ENCODE results near the gene DRD2. TPM values are rescaled to one million over a fixed set of nuclear protein-coding genes. Genes with fewer than 3 reads are reported as not detected.

Gene DRD2
- total RNA-seq, 1 experiment from 2014 or later, result 0.44 TPM

DNA sequence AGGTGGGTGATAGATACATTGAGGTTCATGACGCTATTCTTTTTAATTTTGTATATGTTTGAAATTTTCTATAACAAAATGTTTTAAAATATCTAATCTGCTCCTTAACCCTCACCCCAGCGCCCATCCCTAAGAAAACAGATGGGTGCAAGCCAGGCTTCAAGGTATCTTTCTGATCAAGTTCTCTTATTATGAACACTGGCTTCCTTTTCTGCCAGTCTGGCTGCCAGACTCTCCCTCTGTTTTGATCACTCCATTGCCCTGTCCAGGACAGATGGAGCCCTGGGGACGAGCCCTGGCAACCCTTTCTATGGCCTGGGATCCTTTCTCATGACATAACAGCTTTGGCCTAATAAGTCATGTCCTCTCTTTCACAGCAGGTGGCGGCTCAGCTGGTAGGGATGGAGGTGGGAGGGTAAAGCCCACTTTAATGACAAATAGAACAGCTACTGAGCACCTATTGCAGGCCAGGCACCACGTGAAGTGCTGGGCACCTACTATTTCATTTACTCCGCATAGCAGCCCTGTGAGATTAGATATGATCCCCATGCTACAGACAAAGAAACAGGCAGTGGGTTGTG, 38.4 kb downstream of the DRD2 start:
- Mint-ChIP-seq H3K9me3 (no peaks in the 10 kb centered on the region), H3K4me1 (peaks cover 12 to 16% of the 10 kb centered on the region in 2 experiments), H3K27me3 (ENCODE audit: low read depth) (peaks cover 5% of the 10 kb centered on the region), H3K27ac (no peak overlapping the region; a peak in 1 of 7 replicates), H3K36me3 (ENCODE audit: insufficient read depth in 1 of 3, low read depth in 3 of 3) (no peaks in the 10 kb centered on the region; a peak in 1 of 7 replicates), H3K4me3 (no peak overlapping the region)
- no peak overlapping the region for H2BK12ac ChIP-seq (ENCODE audit: insufficient read length, low read depth, low read length)
- no peaks in the 10 kb centered on the region for H3K9me3 ChIP-seq (ENCODE audit: control insufficient read depth, low read depth, low read length)
- no peak overlapping the region for H3K56ac ChIP-seq (ENCODE audit: insufficient read length, low read depth, low read length)
- H4K20me1 ChIP-seq (ENCODE audit: control insufficient read depth, insufficient read depth, insufficient read length), result no peaks in the 10 kb centered on the region
- H3K79me1 ChIP-seq (ENCODE audit: insufficient read depth, low read depth, low read length, poor library complexity, severe bottlenecking), result no peaks in the 10 kb centered on the region
- peaks cover 4% of the 10 kb centered on the region; the same call in 1 of the 2 replicates for H3K4me1 ChIP-seq (ENCODE audit: insufficient read depth, low read length)
- no peak overlapping the region for H2AK5ac ChIP-seq (ENCODE audit: insufficient read length, low read length)
- H2BK5ac ChIP-seq (ENCODE audit: insufficient read length, low read length), result no peak overlapping the region
- no CpG with 5 or more reads among the region's 6 CpGs for WGBS (ENCODE audit: extremely low coverage, insufficient read length, low lambda C conversion rate)
- H3K23ac ChIP-seq (ENCODE audit: insufficient read length, low read depth, low read length), result no peak overlapping the region
- no peak overlapping the region for H2BK20ac ChIP-seq (ENCODE audit: low read depth, low read length, poor library complexity, severe bottlenecking)
- TF ChIP-seq, protein P1, sequence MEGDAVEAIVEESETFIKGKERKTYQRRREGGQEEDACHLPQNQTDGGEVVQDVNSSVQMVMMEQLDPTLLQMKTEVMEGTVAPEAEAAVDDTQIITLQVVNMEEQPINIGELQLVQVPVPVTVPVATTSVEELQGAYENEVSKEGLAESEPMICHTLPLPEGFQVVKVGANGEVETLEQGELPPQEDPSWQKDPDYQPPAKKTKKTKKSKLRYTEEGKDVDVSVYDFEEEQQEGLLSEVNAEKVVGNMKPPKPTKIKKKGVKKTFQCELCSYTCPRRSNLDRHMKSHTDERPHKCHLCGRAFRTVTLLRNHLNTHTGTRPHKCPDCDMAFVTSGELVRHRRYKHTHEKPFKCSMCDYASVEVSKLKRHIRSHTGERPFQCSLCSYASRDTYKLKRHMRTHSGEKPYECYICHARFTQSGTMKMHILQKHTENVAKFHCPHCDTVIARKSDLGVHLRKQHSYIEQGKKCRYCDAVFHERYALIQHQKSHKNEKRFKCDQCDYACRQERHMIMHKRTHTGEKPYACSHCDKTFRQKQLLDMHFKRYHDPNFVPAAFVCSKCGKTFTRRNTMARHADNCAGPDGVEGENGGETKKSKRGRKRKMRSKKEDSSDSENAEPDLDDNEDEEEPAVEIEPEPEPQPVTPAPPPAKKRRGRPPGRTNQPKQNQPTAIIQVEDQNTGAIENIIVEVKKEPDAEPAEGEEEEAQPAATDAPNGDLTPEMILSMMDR (conservative IDR thresholded peaks at IDR 0.05), result no peak
- H2BK15ac ChIP-seq (ENCODE audit: low read depth, low read length), result no peak overlapping the region
- H4K91ac ChIP-seq (ENCODE audit: insufficient read length, low read depth, low read length), result no peak overlapping the region
- no peak overlapping the region for H3K4ac ChIP-seq (ENCODE audit: low read depth, low read length)
- H3K18ac ChIP-seq (ENCODE audit: insufficient read length, low read depth, low read length), result no peak overlapping the region
- H3K27me3 ChIP-seq (ENCODE audit: insufficient read depth, low read length), result no peaks in the 10 kb centered on the region
- H4K8ac ChIP-seq (replicated peaks; ENCODE audit: insufficient read length, low read depth, low read length), result no peak overlapping the region
- H3K27ac ChIP-seq (ENCODE audit: insufficient read length, low read depth, low read length), result no peak overlapping the region
- no peak overlapping the region for H4K5ac ChIP-seq (ENCODE audit: insufficient read length, low read depth, low read length)
- no peak overlapping the region for H3T11ph ChIP-seq (ENCODE audit: low read length)
- DNase-seq, result no peak
- no peak overlapping the region for H2AFZ ChIP-seq (ENCODE audit: low read length)
- H3K79me2 ChIP-seq (ENCODE audit: insufficient read depth, low read length), result no peaks in the 10 kb centered on the region
- H2BK120ac ChIP-seq (ENCODE audit: low read depth, low read length, poor library complexity, severe bottlenecking), result no peak overlapping the region
- H3K14ac ChIP-seq (ENCODE audit: insufficient read depth, low read length), result no peak overlapping the region; the same call in 1 of the 2 replicates
- H3K4me2 ChIP-seq (ENCODE audit: insufficient read depth, insufficient read length, low read length), result no peak overlapping the region
- H3K9ac ChIP-seq (ENCODE audit: extremely low read depth, insufficient read length, low read length), result no peak overlapping the region
- H3K23me2 ChIP-seq (ENCODE audit: insufficient read length, low read depth, low read length, poor library complexity, severe bottlenecking), result no peaks in the 10 kb centered on the region

All from H9 (cell line).